GM19324 (cell line): ENCODE data around the gene PAPPA2.
A peak's percentile ranks its signal among the peaks of the same experiment; 100 is the strongest.

Experiments
- ATAC-seq: cut with Tn5 transposase; IDR thresholded peaks from one replicate; pipeline ENCODE4 v1.9.1; 2021; ENCODE audit warnings: mild to moderate bottlenecking, moderate library complexity; ENCODE audit not compliant: unreplicated experiment, low FRiP score

The PAPPA2 gene

GRCh38 chr1:176682830-176683535, 220.0 kb downstream of the PAPPA2 start:
- ATAC-seq: no peak

GRCh38 chr1:176691251-176692228, 228.6 kb downstream of the PAPPA2 start:
- peak; percentile 89 for ATAC-seq

- no peak for ATAC-seq
These were observed 229.5 kb downstream of the PAPPA2 start for GRCh38 chr1:176692431-176692830.

GRCh38 chr1:176692988-176693696, 230.2 kb downstream of the PAPPA2 start:
- ATAC-seq: no peak

- ATAC-seq: no peak
These were observed 230.8 kb downstream of the PAPPA2 start for GRCh38 chr1:176693697-176694329.

- ATAC-seq: no peak
These were observed 231.7 kb downstream of the PAPPA2 start for GRCh38 chr1:176694713-176695112.

GRCh38 chr1:176696109-176696508, 233.1 kb downstream of the PAPPA2 start:
- no peak for ATAC-seq

- ATAC-seq: no peak
These were observed 233.7 kb downstream of the PAPPA2 start for GRCh38 chr1:176696689-176697088.

- ATAC-seq: no peak
These were observed 236.8 kb downstream of the PAPPA2 start for GRCh38 chr1:176699821-176700220.

- no peak for ATAC-seq
These were observed 238.3 kb downstream of the PAPPA2 start for GRCh38 chr1:176701151-176701866.

- no peak for ATAC-seq
These were observed 239.9 kb downstream of the PAPPA2 start for GRCh38 chr1:176702901-176703300.

GRCh38 chr1:176705585-176705984, 242.6 kb downstream of the PAPPA2 start:
- ATAC-seq: no peak

GRCh38 chr1:176717066-176717750, 254.2 kb downstream of the PAPPA2 start:
- no peak for ATAC-seq

GRCh38 chr1:176719447-176719846, 256.5 kb downstream of the PAPPA2 start:
- ATAC-seq: no peak

- ATAC-seq: no peak
These were observed 257.9 kb downstream of the PAPPA2 start for GRCh38 chr1:176720838-176721237.

GRCh38 chr1:176733661-176734060, 270.7 kb downstream of the PAPPA2 start:
- no peak for ATAC-seq

GRCh38 chr1:176735201-176735600, 272.2 kb downstream of the PAPPA2 start:
- ATAC-seq: no peak

- ATAC-seq: no peak
These were observed 273.0 kb downstream of the PAPPA2 start for GRCh38 chr1:176736015-176736414.

GRCh38 chr1:176741181-176741580, 278.2 kb downstream of the PAPPA2 start:
- no peak for ATAC-seq
